Neural cell (in vitro differentiated cells): Measurements from ENCODE around the gene UBE2E3. TPM values are rescaled to one million over a fixed set of nuclear protein-coding genes. Genes with fewer than 3 reads are reported as not detected.

ENCODE experiments used
- H2AFZ ChIP-seq: fragments of 200-600, 300-800 bp; sonication (generic), shearing (Covaris generic); 2 replicates; pipeline ENCODE4 v1.6.0; 2014; ENCODE audit warnings: low read depth, mild to moderate bottlenecking, antibody characterized with exemption, low read length, moderate library complexity
- H3F3A ChIP-seq: fragments of 200-600 bp; shearing (Covaris generic); 2 replicates; pipeline ENCODE4 v1.6.1; 2016; ENCODE audit warnings: mild to moderate bottlenecking, moderate library complexity, mixed read lengths, antibody characterized with exemption, low read length; ENCODE audit not compliant: insufficient read depth, poor library complexity, severe bottlenecking
- H3K27ac ChIP-seq: fragments of 200-600, 300-800 bp; sonication (generic), shearing (Covaris generic); 2 replicates; pipeline ENCODE4 v1.5.1; 2014; ENCODE audit warnings: mild to moderate bottlenecking, low read length, moderate library complexity
- H3K27me3 ChIP-seq: fragments of 300-800, 200-600 bp; sonication (generic), shearing (Covaris generic); 2 replicates; pipeline ENCODE4 v1.6.0; 2014; ENCODE audit warnings: mild to moderate bottlenecking, low read depth, low read length, moderate library complexity; ENCODE audit not compliant: insufficient read depth
- H3K36me3 ChIP-seq: fragments of 300-800, 200-600 bp; sonication (generic), shearing (Covaris generic); 2 replicates; pipeline ENCODE4 v1.5.1; 2014; ENCODE audit warnings: mild to moderate bottlenecking, antibody characterized with exemption, low read length, moderate library complexity; ENCODE audit not compliant: insufficient read depth
- H3K4me2 ChIP-seq: fragments of 300-800, 200-600 bp; sonication (generic), shearing (Covaris generic); 2 replicates; pipeline ENCODE4 v1.6.0; 2014; ENCODE audit warnings: mild to moderate bottlenecking, low read length
- H3K4me3 ChIP-seq: fragments of 300-800, 200-600 bp; sonication (generic), shearing (Covaris generic); 2 replicates; pipeline ENCODE4 v1.5.1; 2014; ENCODE audit warnings: mild to moderate bottlenecking, low read length, moderate library complexity
- H3K79me2 ChIP-seq: fragments of 200-600 bp; shearing (Covaris generic); replicated peaks from 2 replicates; pipeline ENCODE4 v1.6.0; 2014; ENCODE audit warnings: mild to moderate bottlenecking, low read length, moderate library complexity; ENCODE audit not compliant: insufficient read depth
- H3K9ac ChIP-seq: fragments of 300-800, 200-600 bp; sonication (generic), shearing (Covaris generic); 2 replicates; pipeline ENCODE4 v1.6.1; 2016; ENCODE audit warnings: mild to moderate bottlenecking, low read length, mixed read lengths
- H3K9me2 ChIP-seq: fragments of 200-600 bp; shearing (Covaris generic); 2 replicates; pipeline ENCODE4 v1.6.1; 2016; ENCODE audit warnings: mild to moderate bottlenecking, low read length, mixed read lengths; ENCODE audit not compliant: insufficient read depth
- H3K9me3 ChIP-seq: fragments of 200-600, 300-800 bp; sonication (generic), shearing (Covaris generic); 2 replicates; pipeline ENCODE4 v1.6.1; 2016; ENCODE audit warnings: mild to moderate bottlenecking, mixed run types, low read length, moderate library complexity, mixed read lengths
- H4K20me1 ChIP-seq: fragments of 200-600 bp; shearing (Covaris generic); 2 replicates; pipeline ENCODE4 v1.6.1; 2016; ENCODE audit warnings: mild to moderate bottlenecking, mixed run types; ENCODE audit not compliant: insufficient read depth
- CTCF ChIP-seq: fragments of 450-650 bp; IDR thresholded peaks from 2 replicates; pipeline ENCODE4 v1.5.1; 2014; ENCODE audit warnings: antibody characterized with exemption, mild to moderate bottlenecking, moderate library complexity; ENCODE audit not compliant: poor library complexity, severe bottlenecking
- EP300 ChIP-seq: fragments of 450-650 bp; conservative IDR thresholded peaks from 2 replicates; pipeline ENCODE4 v1.6.1; 2014; ENCODE audit warnings: antibody characterized with exemption, mild to moderate bottlenecking, moderate library complexity; ENCODE audit not compliant: poor library complexity, severe bottlenecking
- EZH2 ChIP-seq: fragments of 200-600, 300-800 bp; shearing (Covaris generic), sonication (generic); IDR thresholded peaks from 2 replicates; pipeline ENCODE4 v1.6.1; 2014; ENCODE audit warnings: antibody characterized with exemption, low read length, borderline replicate concordance, mild to moderate bottlenecking; ENCODE audit not compliant: insufficient read depth, poor library complexity, severe bottlenecking
- MXI1 ChIP-seq: fragments of 450-650 bp; conservative IDR thresholded peaks from 2 replicates; pipeline ENCODE4 v1.6.1; 2014; ENCODE audit warnings: antibody characterized with exemption, mild to moderate bottlenecking; ENCODE audit not compliant: poor library complexity, severe bottlenecking
- POLR2AphosphoS5 ChIP-seq: IDR thresholded peaks from 2 replicates; pipeline ENCODE4 v1.6.1; 2012
- RAD21 ChIP-seq: fragments of 450-650 bp; conservative IDR thresholded peaks from 2 replicates; pipeline ENCODE4 v1.6.1; 2014; ENCODE audit warnings: antibody characterized with exemption, mild to moderate bottlenecking, moderate library complexity
- SMC3 ChIP-seq: fragments of 450-650 bp; conservative IDR thresholded peaks from 2 replicates; pipeline ENCODE4 v1.6.1; 2014; ENCODE audit warnings: antibody characterized with exemption, mild to moderate bottlenecking, moderate library complexity; ENCODE audit not compliant: poor library complexity
- TAF1 ChIP-seq: IDR thresholded peaks from 2 replicates; pipeline ENCODE4 v1.6.1; 2012; ENCODE audit warnings: low read depth
- polyA plus RNA-seq: library from polyadenylated mRNA; depleted of rRNA; stranded (reverse); fragments of >200 nt; gene quantifications from 2 replicates; pipeline ENCODE4 v1.2.3, GENCODE V29; 2014
- TF ChIP-seq, protein P1 (sequence below): IDR thresholded peaks from 2 replicates; pipeline ENCODE4 v1.6.1; 2012; ENCODE audit warnings: borderline replicate concordance

Gene UBE2E3
- polyA plus RNA-seq, 1 donor from 2014 or later = 337 TPM

DNA sequence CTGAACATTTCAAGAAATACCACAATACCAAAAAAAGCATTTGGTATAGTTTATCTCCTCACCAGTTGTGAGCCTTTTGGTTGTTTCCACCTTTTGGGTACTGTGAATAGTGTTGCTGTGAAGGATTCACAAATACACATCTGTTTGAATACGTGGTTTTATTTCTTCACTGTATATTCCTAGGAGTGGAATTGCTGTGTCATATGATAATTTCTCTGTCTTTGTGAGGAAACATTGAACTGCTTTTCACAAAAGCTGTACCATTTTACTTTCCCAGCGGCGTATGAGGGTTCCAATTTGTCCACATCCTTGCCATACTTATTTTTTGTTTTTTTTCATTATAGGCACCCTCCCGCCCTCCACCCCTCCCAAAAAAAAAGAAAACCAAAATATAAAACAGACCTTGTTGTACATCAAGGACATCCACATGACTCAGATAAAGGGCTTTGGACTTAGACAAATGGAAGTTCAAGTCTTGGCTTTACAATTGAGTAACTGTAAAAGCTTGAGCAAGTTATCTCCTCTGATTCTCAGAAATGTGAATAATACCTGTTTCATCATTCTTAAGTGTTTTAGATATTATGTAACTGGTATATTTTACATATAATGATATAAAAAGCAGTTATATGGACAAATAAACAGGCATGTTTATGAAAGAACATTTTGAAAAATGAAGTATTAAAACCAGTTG, 19.0 kb downstream of the UBE2E3 start:
- Histone ChIP-seq H3K27ac (no peak overlapping the region), H3K9ac (no peak overlapping the region), H3F3A (no peaks in the 10 kb centered on the region), H4K20me1 (no peaks in the 10 kb centered on the region), H3K9me2 (no peaks in the 10 kb centered on the region), H3K4me3 (no peak overlapping the region), H3K36me3 (no peaks in the 10 kb centered on the region), H3K4me2 (no peak overlapping the region), H3K27me3 (no peaks in the 10 kb centered on the region), H3K9me3 (no peaks in the 10 kb centered on the region), H2AFZ (no peak overlapping the region), H3K79me2 (peaks cover 72% of the 10 kb centered on the region)
- TF ChIP-seq TAF1 = no peak
- TF ChIP-seq EZH2 = no peak
- TF ChIP-seq, protein P1, sequence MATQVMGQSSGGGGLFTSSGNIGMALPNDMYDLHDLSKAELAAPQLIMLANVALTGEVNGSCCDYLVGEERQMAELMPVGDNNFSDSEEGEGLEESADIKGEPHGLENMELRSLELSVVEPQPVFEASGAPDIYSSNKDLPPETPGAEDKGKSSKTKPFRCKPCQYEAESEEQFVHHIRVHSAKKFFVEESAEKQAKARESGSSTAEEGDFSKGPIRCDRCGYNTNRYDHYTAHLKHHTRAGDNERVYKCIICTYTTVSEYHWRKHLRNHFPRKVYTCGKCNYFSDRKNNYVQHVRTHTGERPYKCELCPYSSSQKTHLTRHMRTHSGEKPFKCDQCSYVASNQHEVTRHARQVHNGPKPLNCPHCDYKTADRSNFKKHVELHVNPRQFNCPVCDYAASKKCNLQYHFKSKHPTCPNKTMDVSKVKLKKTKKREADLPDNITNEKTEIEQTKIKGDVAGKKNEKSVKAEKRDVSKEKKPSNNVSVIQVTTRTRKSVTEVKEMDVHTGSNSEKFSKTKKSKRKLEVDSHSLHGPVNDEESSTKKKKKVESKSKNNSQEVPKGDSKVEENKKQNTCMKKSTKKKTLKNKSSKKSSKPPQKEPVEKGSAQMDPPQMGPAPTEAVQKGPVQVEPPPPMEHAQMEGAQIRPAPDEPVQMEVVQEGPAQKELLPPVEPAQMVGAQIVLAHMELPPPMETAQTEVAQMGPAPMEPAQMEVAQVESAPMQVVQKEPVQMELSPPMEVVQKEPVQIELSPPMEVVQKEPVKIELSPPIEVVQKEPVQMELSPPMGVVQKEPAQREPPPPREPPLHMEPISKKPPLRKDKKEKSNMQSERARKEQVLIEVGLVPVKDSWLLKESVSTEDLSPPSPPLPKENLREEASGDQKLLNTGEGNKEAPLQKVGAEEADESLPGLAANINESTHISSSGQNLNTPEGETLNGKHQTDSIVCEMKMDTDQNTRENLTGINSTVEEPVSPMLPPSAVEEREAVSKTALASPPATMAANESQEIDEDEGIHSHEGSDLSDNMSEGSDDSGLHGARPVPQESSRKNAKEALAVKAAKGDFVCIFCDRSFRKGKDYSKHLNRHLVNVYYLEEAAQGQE = no peak
- TF ChIP-seq MXI1 = no peak
- TF ChIP-seq RAD21 = no peak
- TF ChIP-seq CTCF = no peak
- TF ChIP-seq POLR2AphosphoS5 = no peak
- no peak for TF ChIP-seq SMC3
- no peak for TF ChIP-seq EP300

DNA sequence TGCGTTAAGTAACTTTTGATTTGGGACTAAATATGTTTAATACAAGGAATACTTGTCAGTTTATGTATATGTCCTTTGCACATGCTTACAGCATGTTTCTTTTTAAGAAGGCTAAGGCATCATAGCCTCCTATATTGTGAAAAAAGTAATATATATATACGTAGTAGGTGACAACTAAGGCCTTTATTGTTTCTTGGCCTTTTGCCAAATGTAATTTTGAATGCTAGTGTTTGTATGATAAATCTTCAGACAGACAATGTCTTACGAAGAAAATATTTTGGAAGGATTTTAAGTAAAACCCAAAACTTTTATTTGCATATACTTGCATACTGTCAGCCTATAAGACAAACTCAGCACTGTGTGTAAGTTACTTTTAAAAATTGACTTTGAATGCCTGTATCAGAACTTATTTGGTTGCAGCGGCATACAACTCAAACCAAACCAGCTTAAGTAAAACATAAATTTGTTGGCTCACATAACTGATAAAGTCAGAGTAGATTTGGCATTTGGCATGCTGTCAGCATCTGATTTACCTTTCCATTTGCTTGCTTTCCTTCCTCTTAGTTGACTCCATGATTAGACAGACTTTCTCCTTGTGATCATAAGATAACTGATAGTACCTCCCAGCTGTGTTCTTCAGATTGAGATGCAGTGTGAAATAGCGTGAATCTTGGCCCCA, 24.4 kb downstream of the UBE2E3 start:
- no peaks in the 10 kb centered on the region for H3K36me3 ChIP-seq
- H3K9me2 ChIP-seq = no peaks in the 10 kb centered on the region
- H3K27me3 ChIP-seq = no peaks in the 10 kb centered on the region
- H3K9ac ChIP-seq = no peak overlapping the region
- H3K4me2 ChIP-seq = no peak overlapping the region
- H3K27ac ChIP-seq = no peak overlapping the region
- H2AFZ ChIP-seq = no peak overlapping the region
- H3F3A ChIP-seq = no peaks in the 10 kb centered on the region
- H4K20me1 ChIP-seq = no peaks in the 10 kb centered on the region
- TF ChIP-seq RAD21 = no peak
- no peak for TF ChIP-seq SMC3
- TF ChIP-seq, protein P1 = no peak
- no peaks in the 10 kb centered on the region for H3K9me3 ChIP-seq
- peaks cover 74% of the 10 kb centered on the region for H3K79me2 ChIP-seq
- H3K4me3 ChIP-seq = no peak overlapping the region
